AG09309 (cell line): Measurements from ENCODE around the gene ME2.

Experiments
- DNase-seq: peaks from one replicate; pipeline ENCODE4 v3.0.0-alpha.2; 2010; ENCODE audit warnings: low read depth
- H3K4me3 ChIP-seq: 2 replicates; pipeline ENCODE4 v1.5.1; 2011; ENCODE audit warnings: mild to moderate bottlenecking, low read depth, low read length, moderate library complexity; ENCODE audit not compliant: control insufficient read depth
- TF ChIP-seq, protein P1 (sequence below): IDR thresholded peaks from 2 replicates; pipeline ENCODE4 v1.5.1; 2011; ENCODE audit warnings: mild to moderate bottlenecking, low read depth, low read length, inconsistent platforms; ENCODE audit not compliant: insufficient read depth, control insufficient read depth; ENCODE audit errors: missing control alignments

The ME2 gene

DNA sequence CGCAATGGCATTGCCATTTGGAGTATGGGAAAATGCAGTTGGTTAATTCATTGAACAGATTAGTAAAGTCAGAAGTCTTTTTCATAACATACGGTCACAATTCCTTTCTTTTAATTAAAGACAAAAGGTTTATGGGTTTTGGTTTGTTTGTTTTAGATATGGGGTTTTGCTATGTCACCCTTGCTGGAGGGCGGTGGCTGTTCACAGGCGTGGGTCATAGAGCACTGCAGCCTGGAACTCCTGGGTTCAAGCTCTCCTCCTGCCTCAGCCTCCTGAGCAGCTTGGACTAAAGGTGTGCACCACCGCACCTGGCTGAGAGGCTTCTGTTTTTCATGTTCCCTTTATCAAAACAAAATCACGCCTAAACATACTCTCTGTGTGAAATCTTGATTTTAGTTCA is 70.3 kb downstream of the ME2 start:
- TF ChIP-seq, protein P1, sequence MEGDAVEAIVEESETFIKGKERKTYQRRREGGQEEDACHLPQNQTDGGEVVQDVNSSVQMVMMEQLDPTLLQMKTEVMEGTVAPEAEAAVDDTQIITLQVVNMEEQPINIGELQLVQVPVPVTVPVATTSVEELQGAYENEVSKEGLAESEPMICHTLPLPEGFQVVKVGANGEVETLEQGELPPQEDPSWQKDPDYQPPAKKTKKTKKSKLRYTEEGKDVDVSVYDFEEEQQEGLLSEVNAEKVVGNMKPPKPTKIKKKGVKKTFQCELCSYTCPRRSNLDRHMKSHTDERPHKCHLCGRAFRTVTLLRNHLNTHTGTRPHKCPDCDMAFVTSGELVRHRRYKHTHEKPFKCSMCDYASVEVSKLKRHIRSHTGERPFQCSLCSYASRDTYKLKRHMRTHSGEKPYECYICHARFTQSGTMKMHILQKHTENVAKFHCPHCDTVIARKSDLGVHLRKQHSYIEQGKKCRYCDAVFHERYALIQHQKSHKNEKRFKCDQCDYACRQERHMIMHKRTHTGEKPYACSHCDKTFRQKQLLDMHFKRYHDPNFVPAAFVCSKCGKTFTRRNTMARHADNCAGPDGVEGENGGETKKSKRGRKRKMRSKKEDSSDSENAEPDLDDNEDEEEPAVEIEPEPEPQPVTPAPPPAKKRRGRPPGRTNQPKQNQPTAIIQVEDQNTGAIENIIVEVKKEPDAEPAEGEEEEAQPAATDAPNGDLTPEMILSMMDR: no peak
- no peak for DNase-seq
- no peak overlapping the region for H3K4me3 ChIP-seq

DNA sequence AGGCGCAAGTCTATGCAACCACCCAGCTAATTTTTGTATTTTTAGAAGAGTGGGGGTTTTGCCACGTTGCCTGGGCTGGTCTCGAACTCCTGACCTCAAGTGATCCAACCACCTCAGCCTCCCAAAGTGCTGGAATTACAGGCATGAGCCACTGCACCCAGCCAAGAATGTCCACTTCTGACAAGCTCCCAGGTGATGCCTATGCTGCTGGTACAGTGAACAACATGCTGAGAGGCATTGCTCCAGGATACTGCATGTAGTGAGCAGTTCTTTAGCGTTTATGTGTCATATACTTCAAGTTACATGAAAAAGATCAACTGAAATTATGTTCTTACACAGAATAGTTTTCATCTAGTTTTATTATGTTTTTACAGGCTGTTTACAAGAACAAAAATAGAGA is 71.7 kb downstream of the ME2 start:
- TF ChIP-seq, protein P1: no peak
- no peak for DNase-seq
- no peak overlapping the region for H3K4me3 ChIP-seq

DNA sequence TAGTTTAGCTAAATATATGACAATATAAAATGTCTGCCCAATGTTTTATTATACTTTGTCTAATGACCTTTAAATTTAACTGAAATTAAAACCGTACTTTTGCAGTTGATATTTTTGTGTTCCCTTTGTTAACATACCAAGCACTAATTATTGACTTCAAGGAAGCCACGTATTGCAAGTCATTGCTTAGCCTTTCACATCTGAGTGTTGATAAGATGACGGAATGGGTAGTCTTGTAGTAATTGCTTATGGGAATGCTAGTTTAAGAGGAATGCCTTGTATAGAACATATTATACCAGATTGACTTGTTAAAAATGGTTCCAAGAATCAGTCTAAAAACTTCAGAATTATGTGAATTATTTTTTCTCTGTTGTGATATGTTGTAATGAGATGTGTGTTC is 74.9 kb downstream of the ME2 start:
- TF ChIP-seq, protein P1: no peak
- DNase-seq: no peak
- H3K4me3 ChIP-seq: no peak overlapping the region

DNA sequence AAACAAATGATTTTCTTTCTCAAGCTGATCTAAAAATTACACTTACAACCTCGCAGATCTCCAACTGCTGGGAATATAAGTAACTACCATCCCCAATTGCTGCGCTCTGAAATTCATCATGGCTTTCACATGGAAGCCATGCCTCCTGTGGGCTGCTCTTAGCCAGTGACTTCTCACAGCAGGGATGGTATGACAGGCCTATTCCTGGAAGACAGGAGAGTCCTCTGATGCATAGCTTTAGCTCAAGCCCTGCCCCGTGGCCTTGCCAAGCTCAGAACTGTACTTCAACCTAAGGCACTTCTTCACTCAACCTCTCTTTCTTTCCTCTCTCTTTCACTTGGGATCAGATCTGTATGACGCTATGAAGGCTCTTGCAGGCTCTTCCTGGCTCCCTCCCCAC is 76.3 kb downstream of the ME2 start:
- no peak for DNase-seq
- TF ChIP-seq, protein P1: no peak
- no peak overlapping the region for H3K4me3 ChIP-seq

DNA sequence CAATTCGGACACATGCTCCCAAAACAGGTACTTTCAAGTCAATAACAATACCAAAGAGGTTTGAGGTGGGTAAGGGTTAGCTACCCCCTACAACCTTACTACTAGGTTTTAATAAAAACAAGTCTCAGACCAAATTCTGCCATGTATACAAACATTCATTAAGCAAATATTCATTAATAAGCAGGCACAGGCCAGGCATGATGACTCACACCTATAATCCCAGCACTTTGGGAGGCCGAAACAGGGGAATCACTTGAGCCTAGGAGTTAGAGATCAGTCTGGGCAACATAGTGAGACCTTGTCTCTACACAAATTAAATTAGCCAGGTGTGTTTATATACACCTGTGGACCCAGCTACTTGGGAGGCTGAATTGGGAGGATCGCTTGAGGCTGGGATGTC is 77.2 kb downstream of the ME2 start:
- no peak overlapping the region for H3K4me3 ChIP-seq
- no peak for DNase-seq
- TF ChIP-seq, protein P1: no peak

DNA sequence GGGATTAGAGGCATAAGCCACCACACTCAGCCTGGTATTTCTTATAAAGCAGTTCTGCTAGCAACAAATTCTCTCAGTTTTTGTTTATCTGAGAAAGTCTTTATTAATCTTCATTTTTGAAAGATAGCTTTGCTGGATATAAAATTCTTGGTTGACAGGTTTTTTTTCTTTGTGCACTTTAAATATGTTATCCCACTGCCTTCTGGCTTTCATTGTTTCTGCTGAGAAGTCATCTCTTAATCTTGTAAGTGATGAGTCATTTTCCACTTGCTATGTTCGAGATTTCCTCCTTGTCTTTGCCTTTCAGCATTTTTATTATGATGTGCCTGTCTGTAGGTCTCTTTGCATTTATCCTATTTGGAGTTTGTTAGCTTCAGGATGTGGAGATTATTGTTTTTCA is 83.1 kb downstream of the ME2 start:
- H3K4me3 ChIP-seq: no peak overlapping the region
- no peak for DNase-seq
- TF ChIP-seq, protein P1: no peak
